ENCODE measurements around the gene MAP3K6.

- TF ChIP-seq EZH2 (IDR thresholded peaks at IDR 0.05; ENCODE audit: borderline replicate concordance, insufficient read depth, low read length, poor library complexity, severe bottlenecking), result no peak
- no peak for TF ChIP-seq CTCF (IDR thresholded peaks at IDR 0.05; ENCODE audit: poor library complexity, severe bottlenecking)
- TF ChIP-seq TAF1 (IDR thresholded peaks at IDR 0.05; ENCODE audit: low read depth), result no peak
- TF ChIP-seq RAD21 (conservative IDR thresholded peaks at IDR 0.05), result no peak
- no peak for TF ChIP-seq EP300 (conservative IDR thresholded peaks at IDR 0.05; ENCODE audit: poor library complexity, severe bottlenecking)
- no peak for TF ChIP-seq REST (IDR thresholded peaks at IDR 0.05; ENCODE audit: borderline replicate concordance)
Observed at GRCh38 chr1:27414091-27414490, 47.3 kb upstream of the MAP3K6 start.

Measured in neural cell (in vitro differentiated cells).